ENCODE data around the gene BATF. TPM values are rescaled to one million over a fixed set of nuclear protein-coding genes. Genes with fewer than 3 reads are reported as not detected.

Gene BATF
- total RNA-seq, 4 donors from 2014 or later: 2.7 TPM; not detected in 2

- Histone ChIP-seq H3K27me3 (no peaks in the 10 kb centered on the region), H3K36me3 (no peaks in the 10 kb centered on the region), H3K27ac (no peak overlapping the region), H3K4me3 (no peak overlapping the region), H3K9me3 (no peaks in the 10 kb centered on the region), H3K4me1 (peaks cover 0 to 7% (median 3%) of the 10 kb centered on the region in 4 donors)
- DNase-seq: no peak
- WGBS, 2 donors (ENCODE audit: low coverage in 1 of 2): 82 to 90% methylated on average over 3 to 6 of the region's 6 CpGs
- intact Hi-C loops (cut with DNase I; ENCODE audit: low total_unique reads) (no loop called here), in situ Hi-C loops (cut with MboI; ENCODE audit: low pct_ligation_motif_present in 1 of 4, low pct_unique_long_range_greater_than_20kb in 1 of 4, low sequenced_read_pairs in 3 of 4) (no loop called here)
- no peak for TF ChIP-seq EP300 (IDR thresholded peaks at IDR 0.05; ENCODE audit: low read depth)
- no peak for TF ChIP-seq CTCF (IDR thresholded peaks at IDR 0.05)
- TF ChIP-seq POLR2AphosphoS5 (IDR thresholded peaks at IDR 0.05): no peak
- TF ChIP-seq POLR2A (IDR thresholded peaks at IDR 0.05): no peak
These were observed 36.8 kb downstream of the BATF start for GRCh38 chr14:75559045-75559444.

GRCh38 chr14:75559451-75560222, 37.4 kb downstream of the BATF start:
- Histone ChIP-seq H3K27ac (no peak overlapping the region), H3K9me3 (no peaks in the 10 kb centered on the region), H3K27me3 (no peaks in the 10 kb centered on the region), H3K36me3 (no peaks in the 10 kb centered on the region), H3K4me1 (peaks cover 0 to 7% (median 3%) of the 10 kb centered on the region in 4 donors), H3K4me3 (no peak overlapping the region)
- in situ Hi-C loops (cut with MboI; ENCODE audit: low pct_ligation_motif_present in 1 of 4, low pct_unique_long_range_greater_than_20kb in 1 of 4, low sequenced_read_pairs in 3 of 4): no loop called here
- 82 to 88% methylated on average over 2 to 6 of the region's 6 CpGs for WGBS, 2 donors (ENCODE audit: low coverage in 1 of 2)
- no peak for TF ChIP-seq POLR2AphosphoS5 (IDR thresholded peaks at IDR 0.05)
- no peak for TF ChIP-seq CTCF (IDR thresholded peaks at IDR 0.05)
- TF ChIP-seq EP300 (IDR thresholded peaks at IDR 0.05; ENCODE audit: low read depth): no peak
- TF ChIP-seq POLR2A (IDR thresholded peaks at IDR 0.05): no peak
- no peak for DNase-seq
- intact Hi-C loops (cut with DNase I; ENCODE audit: low total_unique reads): no loop called here

- 2 to 3% methylated on average over 4 to 6 of the region's 6 CpGs for WGBS, 2 donors (ENCODE audit: low coverage in 1 of 2)
- H3K27ac ChIP-seq: no peak overlapping the region
- no peaks in the 10 kb centered on the region for H3K27me3 ChIP-seq
- peaks cover 0 to 7% (median 3%) of the 10 kb centered on the region in 4 donors for H3K4me1 ChIP-seq
- in situ Hi-C loops (cut with MboI; ENCODE audit: low pct_ligation_motif_present in 1 of 4, low pct_unique_long_range_greater_than_20kb in 1 of 4, low sequenced_read_pairs in 3 of 4) (no loop called here), intact Hi-C loops (cut with DNase I; ENCODE audit: low total_unique reads) (no loop called here)
- no peaks in the 10 kb centered on the region for H3K36me3 ChIP-seq
- H3K4me3 ChIP-seq: no peak overlapping the region
- peak; percentile 82 for DNase-seq
- TF ChIP-seq CTCF (IDR thresholded peaks at IDR 0.05) (peak; percentile 75 to 81 (median 76)), POLR2A (IDR thresholded peaks at IDR 0.05) (no peak)
- H3K9me3 ChIP-seq: no peaks in the 10 kb centered on the region
These were observed 38.8 kb downstream of the BATF start for GRCh38 chr14:75561013-75561432.

- no peak overlapping the region for H3K27ac ChIP-seq
- no peak for TF ChIP-seq POLR2A (IDR thresholded peaks at IDR 0.05)
- no peak for TF ChIP-seq EP300 (IDR thresholded peaks at IDR 0.05; ENCODE audit: low read depth)
- TF ChIP-seq CTCF (IDR thresholded peaks at IDR 0.05): no peak
- no peak for TF ChIP-seq POLR2AphosphoS5 (IDR thresholded peaks at IDR 0.05)
- no peaks in the 10 kb centered on the region for H3K27me3 ChIP-seq
- no peaks in the 10 kb centered on the region for H3K9me3 ChIP-seq
- WGBS, 2 donors (ENCODE audit: low coverage in 1 of 2): 59% methylated on average over 7 of the region's 7 CpGs; no CpG with 5 or more reads in 1 of the 2 donors
- no peak overlapping the region for H3K4me3 ChIP-seq
- intact Hi-C loops (cut with DNase I; ENCODE audit: low total_unique reads): no loop called here
- no peak for DNase-seq
- peaks cover 0 to 7% (median 3%) of the 10 kb centered on the region in 4 donors for H3K4me1 ChIP-seq
- in situ Hi-C loops (cut with MboI; ENCODE audit: low pct_ligation_motif_present in 1 of 4, low pct_unique_long_range_greater_than_20kb in 1 of 4, low sequenced_read_pairs in 3 of 4): no loop called here
- H3K36me3 ChIP-seq: no peaks in the 10 kb centered on the region
These were observed 39.8 kb downstream of the BATF start for GRCh38 chr14:75562089-75562488.

Measured in transverse colon (tissue), 4 donors.